HEK293 (cell line): ENCODE measurements around the gene ADK.

Experiments
- ATF2 ChIP-seq: fragments of 450-650 bp; formaldehyde crosslinking; IDR thresholded peaks from 2 replicates; pipeline ENCODE4 v1.5.1; 2016; ENCODE audit warnings: missing biosample characterization, missing genetic modification characterization, low read depth
- ZNF223 ChIP-seq: fragments of 450-650 bp; formaldehyde crosslinking; IDR thresholded peaks from 2 replicates; pipeline ENCODE4 v1.5.1; 2016; ENCODE audit warnings: missing biosample characterization, missing genetic modification characterization
- ZNF26 ChIP-seq: fragments of 450-650 bp; formaldehyde crosslinking; IDR thresholded peaks from 2 replicates; pipeline ENCODE4 v1.5.1; 2016; ENCODE audit warnings: missing biosample characterization, missing genetic modification characterization
- ZNF324 ChIP-seq: fragments of 450-650 bp; formaldehyde crosslinking; IDR thresholded peaks from 2 replicates; pipeline ENCODE4 v1.5.1; 2016; ENCODE audit warnings: missing biosample characterization, missing genetic modification characterization
- ZNF473 ChIP-seq: fragments of 450-650 bp; formaldehyde crosslinking; IDR thresholded peaks from 2 replicates; pipeline ENCODE4 v1.5.1; 2017; ENCODE audit warnings: missing biosample characterization, missing genetic modification characterization
- ZNF571 ChIP-seq: fragments of 450-650 bp; formaldehyde crosslinking; IDR thresholded peaks from 2 replicates; pipeline ENCODE4 v1.5.0; 2017; ENCODE audit warnings: missing biosample characterization, missing genetic modification characterization
- ZNF621 ChIP-seq: fragments of 450-650 bp; formaldehyde crosslinking; IDR thresholded peaks from 2 replicates; pipeline ENCODE4 v1.5.1; 2017; ENCODE audit warnings: missing biosample characterization, missing genetic modification characterization
- ZNF660 ChIP-seq: fragments of 450-650 bp; IDR thresholded peaks from 2 replicates; pipeline ENCODE4 v1.5.1; 2018; ENCODE audit warnings: missing biosample characterization, mild to moderate bottlenecking, missing genetic modification characterization
- ZNF704 ChIP-seq: fragments of 450-650 bp; formaldehyde crosslinking; IDR thresholded peaks from 2 replicates; pipeline ENCODE4 v1.5.1; 2016; ENCODE audit warnings: missing biosample characterization, missing genetic modification characterization
- ZNF837 ChIP-seq: fragments of 450-650 bp; formaldehyde crosslinking; IDR thresholded peaks from 2 replicates; pipeline ENCODE4 v1.5.1; 2016; ENCODE audit warnings: missing biosample characterization, missing genetic modification characterization
- TF ChIP-seq, protein P1 (sequence below): fragments of 450-650 bp; formaldehyde crosslinking; IDR thresholded peaks from 2 replicates; pipeline ENCODE4 v1.5.1; 2016; ENCODE audit warnings: missing biosample characterization, missing genetic modification characterization

- TF ChIP-seq ZNF660 (tag by site-specific recombination) (no peak), ZNF473 (tag by site-specific recombination) (no peak), ATF2 (tag by site-specific recombination) (no peak), ZNF837 (tag by site-specific recombination) (no peak), ZNF26 (tag by site-specific recombination) (no peak), ZNF621 (tag by site-specific recombination) (no peak), ZNF704 (tag by site-specific recombination) (no peak), ZNF324 (tag by site-specific recombination) (no peak), ZNF571 (tag by site-specific recombination) (no peak), ZNF223 (tag by site-specific recombination) (no peak)
- TF ChIP-seq, protein P1, sequence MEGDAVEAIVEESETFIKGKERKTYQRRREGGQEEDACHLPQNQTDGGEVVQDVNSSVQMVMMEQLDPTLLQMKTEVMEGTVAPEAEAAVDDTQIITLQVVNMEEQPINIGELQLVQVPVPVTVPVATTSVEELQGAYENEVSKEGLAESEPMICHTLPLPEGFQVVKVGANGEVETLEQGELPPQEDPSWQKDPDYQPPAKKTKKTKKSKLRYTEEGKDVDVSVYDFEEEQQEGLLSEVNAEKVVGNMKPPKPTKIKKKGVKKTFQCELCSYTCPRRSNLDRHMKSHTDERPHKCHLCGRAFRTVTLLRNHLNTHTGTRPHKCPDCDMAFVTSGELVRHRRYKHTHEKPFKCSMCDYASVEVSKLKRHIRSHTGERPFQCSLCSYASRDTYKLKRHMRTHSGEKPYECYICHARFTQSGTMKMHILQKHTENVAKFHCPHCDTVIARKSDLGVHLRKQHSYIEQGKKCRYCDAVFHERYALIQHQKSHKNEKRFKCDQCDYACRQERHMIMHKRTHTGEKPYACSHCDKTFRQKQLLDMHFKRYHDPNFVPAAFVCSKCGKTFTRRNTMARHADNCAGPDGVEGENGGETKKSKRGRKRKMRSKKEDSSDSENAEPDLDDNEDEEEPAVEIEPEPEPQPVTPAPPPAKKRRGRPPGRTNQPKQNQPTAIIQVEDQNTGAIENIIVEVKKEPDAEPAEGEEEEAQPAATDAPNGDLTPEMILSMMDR (tag by site-specific recombination) = no peak
Observed at GRCh38 chr10:74104996-74105395, 46.0 kb upstream of the ADK start.
